K562 (cell line): ENCODE results near the gene OCIAD1. TPM values are rescaled to one million over a fixed set of nuclear protein-coding genes. Genes with fewer than 3 reads are reported as not detected.

Source experiments
- ARID4B ChIP-seq: sonication (generic); formaldehyde crosslinking; IDR thresholded peaks from 2 replicates; pipeline ENCODE4 v1.8.0; 2022; ENCODE audit warnings: mild to moderate bottlenecking, missing genetic modification reagents
- CREM ChIP-seq: IDR thresholded peaks from 2 replicates; pipeline ENCODE4 v1.6.1; 2014; ENCODE audit warnings: antibody characterized with exemption, low read depth
- HNRNPH1 ChIP-seq: fragments of 200-400 bp; formaldehyde crosslinking; optimal IDR thresholded peaks from 2 replicates; pipeline ENCODE3; 2017; ENCODE audit warnings: low read depth, mild to moderate bottlenecking, low read length, moderate library complexity
- MLX ChIP-seq, 2 experiments: fragments of 450-650 bp in 1 of 2; sonication (generic) in 1 of 2; formaldehyde crosslinking; conservative IDR thresholded peaks; 2 replicates each; pipeline versions ENCODE4 v1.4.0 to v1.8.1; 2020 to 2022; ENCODE audit warnings: mild to moderate bottlenecking in 1 of 2, missing genetic modification reagents in 1 of 2
- POLR2H ChIP-seq: IDR thresholded peaks from 2 replicates; pipeline ENCODE4 v1.6.1; 2016; ENCODE audit warnings: missing genetic modification characterization, low read depth, mild to moderate bottlenecking, control low read depth, missing compliant biosample characterization, moderate library complexity
- TAF1 ChIP-seq: IDR thresholded peaks from 2 replicates; pipeline ENCODE4 v1.6.1; 2011; ENCODE audit warnings: mild to moderate bottlenecking, low read length, moderate library complexity; ENCODE audit not compliant: insufficient read depth, control insufficient read depth, severe bottlenecking; ENCODE audit errors: extremely low read depth
- TAF9B ChIP-seq: fragments of 450-650 bp; IDR thresholded peaks from 2 replicates; pipeline ENCODE4 v1.6.1; 2018; ENCODE audit warnings: mild to moderate bottlenecking; ENCODE audit not compliant: partially characterized antibody
- XRCC4 ChIP-seq: IDR thresholded peaks from one replicate; pipeline ENCODE4 v1.6.1; 2011; ENCODE audit not compliant: insufficient read depth, insufficient read length; ENCODE audit errors: extremely low read depth
- polyA plus RNA-seq, 8 experiments: library from polyadenylated mRNA; depleted of rRNA in 4 of 8; stranded (reverse) in 5 of 8; unstranded in 3 of 8; fragments of >200 nt; fragmentation: Nextera tagmentation in 2 of 8; fragmentation: Illumina TruSeq in 1 of 8; extraction: Ambion mirVana in 2 of 8; extraction: Trizol in 1 of 8; gene quantifications; 2 replicates each; pipeline versions ENCODE4 v1.2.1 to v1.2.3, GENCODE V29; 2011 to 2014; ENCODE audit warnings: inconsistent platforms in 1 of 8, missing spikeins in 1 of 8
- total RNA-seq, 7 experiments: library from RNA; depleted of rRNA in 6 of 7; stranded (reverse); fragments of >200 nt in 6 of 7; fragmentation: Illumina TruSeq in 2 of 7; extraction: Trizol in 2 of 7; gene quantifications; 2 replicates each; pipeline versions ENCODE4 v1.2.1 to v1.2.3, GENCODE V29; 2011 to 2021; ENCODE audit warnings: low replicate concordance in 1 of 7
- TF ChIP-seq, protein P1 (sequence below): IDR thresholded peaks from 3 replicates; pipeline ENCODE4 v1.6.1; 2011; ENCODE audit warnings: borderline replicate concordance, mild to moderate bottlenecking; ENCODE audit not compliant: insufficient read length, insufficient read depth
- TF ChIP-seq, protein P2 (sequence below), 2 experiments: fragments of 450-650 bp in 1 of 2; sonication (generic) in 1 of 2; formaldehyde crosslinking in 1 of 2; IDR thresholded peaks; 2 replicates each; pipeline versions ENCODE4 v1.7.1 to v1.9.0; 2016 to 2022; ENCODE audit warnings: inconsistent platforms in 1 of 2, mild to moderate bottlenecking in 1 of 2, missing genetic modification reagents in 1 of 2

The OCIAD1 gene
- total and polyA plus RNA-seq, 9 of the 15 experiments (the other 6 are each of a cell fraction or from before 2014, with no cell fraction given) = 99.0 to 358 (median 196) TPM

- TF ChIP-seq ARID4B (CRISPR knock-in tag) (no peak), POLR2H (tag) (no peak), TAF1 (no peak), XRCC4 (no peak), CREM (peak; percentile 17; the same call in 1 of the 2 replicates), HNRNPH1 (no peak), MLX (CRISPR knock-in tag; conservative IDR thresholded peaks at IDR 0.05) (no peak), TAF9B (no peak)
- TF ChIP-seq, protein P1, sequence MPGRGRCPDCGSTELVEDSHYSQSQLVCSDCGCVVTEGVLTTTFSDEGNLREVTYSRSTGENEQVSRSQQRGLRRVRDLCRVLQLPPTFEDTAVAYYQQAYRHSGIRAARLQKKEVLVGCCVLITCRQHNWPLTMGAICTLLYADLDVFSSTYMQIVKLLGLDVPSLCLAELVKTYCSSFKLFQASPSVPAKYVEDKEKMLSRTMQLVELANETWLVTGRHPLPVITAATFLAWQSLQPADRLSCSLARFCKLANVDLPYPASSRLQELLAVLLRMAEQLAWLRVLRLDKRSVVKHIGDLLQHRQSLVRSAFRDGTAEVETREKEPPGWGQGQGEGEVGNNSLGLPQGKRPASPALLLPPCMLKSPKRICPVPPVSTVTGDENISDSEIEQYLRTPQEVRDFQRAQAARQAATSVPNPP = no peak
- TF ChIP-seq, protein P2, sequence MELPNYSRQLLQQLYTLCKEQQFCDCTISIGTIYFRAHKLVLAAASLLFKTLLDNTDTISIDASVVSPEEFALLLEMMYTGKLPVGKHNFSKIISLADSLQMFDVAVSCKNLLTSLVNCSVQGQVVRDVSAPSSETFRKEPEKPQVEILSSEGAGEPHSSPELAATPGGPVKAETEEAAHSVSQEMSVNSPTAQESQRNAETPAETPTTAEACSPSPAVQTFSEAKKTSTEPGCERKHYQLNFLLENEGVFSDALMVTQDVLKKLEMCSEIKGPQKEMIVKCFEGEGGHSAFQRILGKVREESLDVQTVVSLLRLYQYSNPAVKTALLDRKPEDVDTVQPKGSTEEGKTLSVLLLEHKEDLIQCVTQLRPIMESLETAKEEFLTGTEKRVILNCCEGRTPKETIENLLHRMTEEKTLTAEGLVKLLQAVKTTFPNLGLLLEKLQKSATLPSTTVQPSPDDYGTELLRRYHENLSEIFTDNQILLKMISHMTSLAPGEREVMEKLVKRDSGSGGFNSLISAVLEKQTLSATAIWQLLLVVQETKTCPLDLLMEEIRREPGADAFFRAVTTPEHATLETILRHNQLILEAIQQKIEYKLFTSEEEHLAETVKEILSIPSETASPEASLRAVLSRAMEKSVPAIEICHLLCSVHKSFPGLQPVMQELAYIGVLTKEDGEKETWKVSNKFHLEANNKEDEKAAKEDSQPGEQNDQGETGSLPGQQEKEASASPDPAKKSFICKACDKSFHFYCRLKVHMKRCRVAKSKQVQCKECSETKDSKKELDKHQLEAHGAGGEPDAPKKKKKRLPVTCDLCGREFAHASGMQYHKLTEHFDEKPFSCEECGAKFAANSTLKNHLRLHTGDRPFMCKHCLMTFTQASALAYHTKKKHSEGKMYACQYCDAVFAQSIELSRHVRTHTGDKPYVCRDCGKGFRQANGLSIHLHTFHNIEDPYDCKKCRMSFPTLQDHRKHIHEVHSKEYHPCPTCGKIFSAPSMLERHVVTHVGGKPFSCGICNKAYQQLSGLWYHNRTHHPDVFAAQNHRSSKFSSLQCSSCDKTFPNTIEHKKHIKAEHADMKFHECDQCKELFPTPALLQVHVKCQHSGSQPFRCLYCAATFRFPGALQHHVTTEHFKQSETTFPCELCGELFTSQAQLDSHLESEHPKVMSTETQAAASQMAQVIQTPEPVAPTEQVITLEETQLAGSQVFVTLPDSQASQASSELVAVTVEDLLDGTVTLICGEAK (IDR thresholded peaks at IDR 0.05) = no peak
- TF ChIP-seq, protein P2 (CRISPR knock-in tag; IDR thresholded peaks at IDR 0.05) = no peak
Observed at GRCh38 chr4:48804584-48805301, 26.1 kb upstream of the OCIAD1 start (continued).
